SK-N-SH (cell line): Measurements from ENCODE around the gene PPM1L.

Source experiments
- CTCF ChIP-seq: fragments of 200-600 bp; sonication (generic); IDR thresholded peaks from 2 replicates; pipeline ENCODE4 v1.6.1; 2017; ENCODE audit warnings: antibody characterized with exemption, mild to moderate bottlenecking, moderate library complexity
- ELF1 ChIP-seq: IDR thresholded peaks from 2 replicates; pipeline ENCODE4 v1.4.0; 2012
- EP300 ChIP-seq, 2 experiments: IDR thresholded peaks; 2 replicates each; pipeline versions ENCODE4 v1.4.0 to v1.6.1; 2012; ENCODE audit warnings: borderline replicate concordance in 1 of 2, low read depth in 1 of 2, low read length in 1 of 2
- EZH2phosphoT487 ChIP-seq: fragments of 200-600 bp; sonication (generic); IDR thresholded peaks from 2 replicates; pipeline ENCODE4 v1.6.1; 2017; ENCODE audit warnings: low read depth, mixed run types, mild to moderate bottlenecking, antibody characterized with exemption, moderate library complexity, borderline replicate concordance
- IRF3 ChIP-seq: fragments of 150-350 bp; IDR thresholded peaks from 2 replicates; pipeline ENCODE4 v1.6.1; 2016; ENCODE audit warnings: mild to moderate bottlenecking, low read depth, low read length
- RFX5 ChIP-seq: IDR thresholded peaks from 2 replicates; pipeline ENCODE4 v1.6.1; 2012; ENCODE audit warnings: mild to moderate bottlenecking, improper control_type of control experiment, low read length
- RXRA ChIP-seq: IDR thresholded peaks from 2 replicates; pipeline ENCODE4 v1.4.0; 2012; ENCODE audit warnings: low read depth, mild to moderate bottlenecking, borderline replicate concordance
- YY1 ChIP-seq: IDR thresholded peaks from 2 replicates; pipeline ENCODE4 v1.4.0; 2012; ENCODE audit warnings: low read depth, mild to moderate bottlenecking

GRCh38 chr3:160754371-160754854 lies 1.6 kb upstream of the PPM1L start:
- no peak for TF ChIP-seq EP300 (IDR thresholded peaks at IDR 0.05; ENCODE audit: borderline replicate concordance in 1 of 2, low read depth in 1 of 2, low read length in 1 of 2)
- TF ChIP-seq CTCF = no peak
- no peak for TF ChIP-seq RXRA
- TF ChIP-seq RFX5 = no peak
- TF ChIP-seq ELF1 = no peak
- no peak for TF ChIP-seq EZH2phosphoT487
- TF ChIP-seq IRF3 = no peak
- TF ChIP-seq YY1 = no peak
